ENCODE measurements around the gene STAG1. TPM values are rescaled to one million over a fixed set of nuclear protein-coding genes. Genes with fewer than 3 reads are reported as not detected.

STAG1 gene
- total RNA-seq, 1 experiment from 2014 or later: 34.6 TPM

DNA sequence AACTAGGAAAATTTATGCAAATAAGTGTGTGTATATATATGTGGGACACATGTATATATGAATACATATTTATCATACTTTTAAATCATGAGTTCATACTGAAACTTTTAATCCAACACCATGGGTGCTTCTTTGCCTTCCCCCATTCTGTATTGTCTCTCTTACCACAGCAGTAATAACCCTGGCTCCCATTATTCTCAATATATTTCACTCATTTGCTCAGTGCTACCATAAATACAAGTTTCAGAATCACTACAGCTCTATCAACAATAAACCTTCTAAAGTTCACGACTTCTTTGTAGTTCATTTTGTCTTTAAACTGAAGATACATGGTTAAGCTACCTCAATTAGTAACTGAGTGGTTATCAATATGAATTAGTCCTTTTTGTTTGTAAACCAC is 419.9 kb downstream of the STAG1 start:
- Mint-ChIP-seq H3K27ac (no peak overlapping the region), H3K9me3 (no peaks in the 10 kb centered on the region), H3K36me3 (ENCODE audit: insufficient read depth in 1 of 3, low read depth in 3 of 3) (peaks cover 15 to 49% (median 42%) of the 10 kb centered on the region in 3 experiments), H3K4me1 (no peaks in the 10 kb centered on the region), H3K27me3 (ENCODE audit: low read depth) (no peaks in the 10 kb centered on the region), H3K4me3 (no peak overlapping the region)
- no peaks in the 10 kb centered on the region for H3K23me2 ChIP-seq (ENCODE audit: insufficient read length, low read depth, low read length, poor library complexity, severe bottlenecking)
- no peak overlapping the region for H2BK20ac ChIP-seq (ENCODE audit: low read depth, low read length, poor library complexity, severe bottlenecking)
- H2AFZ ChIP-seq (ENCODE audit: low read length): no peak overlapping the region
- no peak overlapping the region for H2AK5ac ChIP-seq (ENCODE audit: insufficient read length, low read length)
- no peaks in the 10 kb centered on the region for H3K9me3 ChIP-seq (ENCODE audit: control insufficient read depth, low read depth, low read length)
- H2BK12ac ChIP-seq (ENCODE audit: insufficient read length, low read depth, low read length): no peak overlapping the region
- H3K4me2 ChIP-seq (ENCODE audit: insufficient read depth, insufficient read length, low read length): no peak overlapping the region
- no peak overlapping the region for H3K18ac ChIP-seq (ENCODE audit: insufficient read length, low read depth, low read length)
- no peaks in the 10 kb centered on the region for H4K20me1 ChIP-seq (ENCODE audit: control insufficient read depth, insufficient read depth, insufficient read length)
- H3K23ac ChIP-seq (ENCODE audit: insufficient read length, low read depth, low read length): no peak overlapping the region
- no peak overlapping the region for H3K56ac ChIP-seq (ENCODE audit: insufficient read length, low read depth, low read length)
- no peak overlapping the region for H3K4ac ChIP-seq (ENCODE audit: low read depth, low read length)
- no peak overlapping the region for H3T11ph ChIP-seq (ENCODE audit: low read length)
- TF ChIP-seq, protein P1, sequence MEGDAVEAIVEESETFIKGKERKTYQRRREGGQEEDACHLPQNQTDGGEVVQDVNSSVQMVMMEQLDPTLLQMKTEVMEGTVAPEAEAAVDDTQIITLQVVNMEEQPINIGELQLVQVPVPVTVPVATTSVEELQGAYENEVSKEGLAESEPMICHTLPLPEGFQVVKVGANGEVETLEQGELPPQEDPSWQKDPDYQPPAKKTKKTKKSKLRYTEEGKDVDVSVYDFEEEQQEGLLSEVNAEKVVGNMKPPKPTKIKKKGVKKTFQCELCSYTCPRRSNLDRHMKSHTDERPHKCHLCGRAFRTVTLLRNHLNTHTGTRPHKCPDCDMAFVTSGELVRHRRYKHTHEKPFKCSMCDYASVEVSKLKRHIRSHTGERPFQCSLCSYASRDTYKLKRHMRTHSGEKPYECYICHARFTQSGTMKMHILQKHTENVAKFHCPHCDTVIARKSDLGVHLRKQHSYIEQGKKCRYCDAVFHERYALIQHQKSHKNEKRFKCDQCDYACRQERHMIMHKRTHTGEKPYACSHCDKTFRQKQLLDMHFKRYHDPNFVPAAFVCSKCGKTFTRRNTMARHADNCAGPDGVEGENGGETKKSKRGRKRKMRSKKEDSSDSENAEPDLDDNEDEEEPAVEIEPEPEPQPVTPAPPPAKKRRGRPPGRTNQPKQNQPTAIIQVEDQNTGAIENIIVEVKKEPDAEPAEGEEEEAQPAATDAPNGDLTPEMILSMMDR (conservative IDR thresholded peaks at IDR 0.05): no peak
- H3K79me1 ChIP-seq (ENCODE audit: insufficient read depth, low read depth, low read length, poor library complexity, severe bottlenecking): no peaks in the 10 kb centered on the region
- H4K8ac ChIP-seq (replicated peaks; ENCODE audit: insufficient read length, low read depth, low read length): no peak overlapping the region
- no peaks in the 10 kb centered on the region for H3K27me3 ChIP-seq (ENCODE audit: insufficient read depth, low read length)
- no peak overlapping the region for H3K9ac ChIP-seq (ENCODE audit: extremely low read depth, insufficient read length, low read length)
- no peak overlapping the region for H4K5ac ChIP-seq (ENCODE audit: insufficient read length, low read depth, low read length)
- WGBS (ENCODE audit: extremely low coverage, insufficient read length, low lambda C conversion rate): no CpG with 5 or more reads among the region's 1 CpG
- no peak for DNase-seq
- no peaks in the 10 kb centered on the region for H3K4me1 ChIP-seq (ENCODE audit: insufficient read depth, low read length)
- no peak overlapping the region for H3K27ac ChIP-seq (ENCODE audit: insufficient read length, low read depth, low read length)
- H2BK5ac ChIP-seq (ENCODE audit: insufficient read length, low read length): no peak overlapping the region
- no peaks in the 10 kb centered on the region for H3K79me2 ChIP-seq (ENCODE audit: insufficient read depth, low read length)
- no peak overlapping the region for H3K14ac ChIP-seq (ENCODE audit: insufficient read depth, low read length)
- no peak overlapping the region for H2BK120ac ChIP-seq (ENCODE audit: low read depth, low read length, poor library complexity, severe bottlenecking)
- H4K91ac ChIP-seq (ENCODE audit: insufficient read length, low read depth, low read length): no peak overlapping the region
- H2BK15ac ChIP-seq (ENCODE audit: low read depth, low read length): no peak overlapping the region

All from H9 (cell line).